ENCODE measurements around the gene ACACA.

Gene ACACA

DNA sequence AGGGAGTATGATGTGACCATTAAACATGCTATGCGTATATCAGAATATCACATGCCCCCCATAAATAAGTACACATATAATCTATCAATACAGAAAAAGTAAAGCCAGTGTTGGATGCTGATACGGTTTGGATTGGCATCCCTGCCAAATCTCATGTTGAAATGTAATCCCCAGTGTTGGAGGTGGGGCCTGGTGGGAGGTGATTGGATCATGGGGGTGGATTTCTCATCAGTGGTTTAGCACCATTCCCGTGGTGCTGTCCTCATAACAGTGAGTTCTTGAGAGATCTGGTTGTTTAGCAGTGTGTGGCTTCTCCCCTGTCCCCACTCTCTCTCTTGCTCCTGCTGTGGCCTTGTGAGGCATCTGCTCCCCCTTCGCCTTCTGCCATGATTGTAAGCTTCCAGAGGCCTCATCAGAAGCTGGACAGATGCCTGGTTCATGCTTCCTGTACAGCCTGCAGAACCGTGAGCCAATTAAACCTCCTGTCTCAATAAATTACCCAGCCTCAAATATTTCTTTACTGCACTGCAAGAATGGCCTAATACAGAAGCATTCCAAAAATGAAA lies 369.0 kb downstream of the ACACA start:
- no peak for DNase-seq (ENCODE audit: low spot score)

Measured in putamen (tissue), 1 donor.